CD14-positive monocyte (primary cell): ENCODE measurements around the gene GALNT14. TPM values are rescaled to one million over a fixed set of nuclear protein-coding genes. Genes with fewer than 3 reads are reported as not detected.

Experiments
- DNase-seq, 3 donors: peaks; one replicate each; pipeline ENCODE4 v3.0.0-alpha.2; 2011 to 2022
- H2AFZ ChIP-seq: 2 replicates; pipeline ENCODE4 v1.6.0; 2012; ENCODE audit warnings: mild to moderate bottlenecking, low read depth, low read length, inconsistent platforms; ENCODE audit not compliant: insufficient read depth, poor library complexity, severe bottlenecking
- H3K27ac ChIP-seq, 2 donors: 1 replicate in 1 of 2; 2 replicates in 1 of 2; pipeline ENCODE4 v1.5.1; 2012 to 2013; ENCODE audit warnings: low read length in 2 of 2, control low read depth in 1 of 2, inconsistent platforms in 1 of 2, low read depth in 1 of 2, mild to moderate bottlenecking in 1 of 2
- H3K27me3 ChIP-seq, 2 donors: one replicate each; pipeline versions ENCODE4 v1.6.0 to v1.6.1; 2011 to 2013; ENCODE audit warnings: low read length in 2 of 2; ENCODE audit not compliant: control insufficient read depth in 2 of 2, insufficient read depth in 2 of 2
- H3K36me3 ChIP-seq, 2 donors: replicated peaks in 1 of 2; 1 replicate in 1 of 2; 2 replicates in 1 of 2; pipeline versions ENCODE4 v1.5.1 to v1.6.1; 2012 to 2013; ENCODE audit warnings: low read length in 2 of 2, control low read depth in 1 of 2, inconsistent platforms in 1 of 2, mild to moderate bottlenecking in 1 of 2; ENCODE audit not compliant: insufficient read depth in 2 of 2, control insufficient read depth in 1 of 2
- H3K4me1 ChIP-seq, 2 donors: 1 replicate in 1 of 2; 2 replicates in 1 of 2; pipeline versions ENCODE4 v1.5.1 to v1.6.1; 2012 to 2013; ENCODE audit warnings: low read length in 2 of 2, control low read depth in 1 of 2, inconsistent platforms in 1 of 2, mild to moderate bottlenecking in 1 of 2, moderate library complexity in 1 of 2; ENCODE audit not compliant: insufficient read depth in 2 of 2, control insufficient read depth in 1 of 2
- H3K4me2 ChIP-seq: replicated peaks from 2 replicates; pipeline ENCODE3; 2012; ENCODE audit warnings: low read length, moderate library complexity, mild to moderate bottlenecking; ENCODE audit not compliant: poor library complexity, severe bottlenecking; ENCODE audit errors: extremely low read depth
- H3K4me3 ChIP-seq, 3 experiments: fragments of 200-600 bp in 1 of 3; sonication (generic) in 1 of 3; replicated peaks in 1 of 3; 1 replicate in 2 of 3; 2 replicates in 1 of 3; pipeline ENCODE4 v1.5.1; 2011 to 2013; ENCODE audit warnings: low read length in 3 of 3, mild to moderate bottlenecking in 3 of 3, control low read depth in 2 of 3, low read depth in 2 of 3, inconsistent platforms in 1 of 3, moderate library complexity in 1 of 3
- H3K79me2 ChIP-seq: 2 replicates; pipeline ENCODE4 v1.6.0; 2012; ENCODE audit warnings: mild to moderate bottlenecking, control low read depth, inconsistent platforms, low read length, moderate library complexity; ENCODE audit not compliant: insufficient read depth
- H3K9ac ChIP-seq: 2 replicates; pipeline ENCODE4 v1.6.0; 2017; ENCODE audit warnings: low read length, mild to moderate bottlenecking; ENCODE audit not compliant: insufficient read depth, poor library complexity, severe bottlenecking
- H3K9me3 ChIP-seq, 2 donors: replicated peaks in 1 of 2; 1 replicate in 1 of 2; 2 replicates in 1 of 2; pipeline versions ENCODE4 v1.5.1 to v1.6.1; 2012 to 2013; ENCODE audit warnings: low read length in 2 of 2, control low read depth in 1 of 2; ENCODE audit not compliant: control insufficient read depth in 1 of 2, insufficient read depth in 1 of 2
- H4K20me1 ChIP-seq: 2 replicates; pipeline ENCODE4 v1.6.0; 2012; ENCODE audit warnings: mild to moderate bottlenecking, low read length, control low read depth, moderate library complexity; ENCODE audit not compliant: insufficient read depth
- H3K27ac Mint-ChIP-seq, 7 donors: one replicate each; pipeline ENCODE4 v1.8.0; 2020; ENCODE audit warnings: mild to moderate bottlenecking in 7 of 7, mixed read lengths in 7 of 7, moderate library complexity in 6 of 7, inconsistent platforms in 2 of 7
- H3K27me3 Mint-ChIP-seq, 3 donors: one replicate each; pipeline ENCODE4 v1.8.0; 2021 to 2022; ENCODE audit warnings: low read depth in 3 of 3, mild to moderate bottlenecking in 3 of 3, mixed read lengths in 3 of 3, moderate library complexity in 3 of 3, inconsistent platforms in 1 of 3
- H3K36me3 Mint-ChIP-seq, 2 donors: one replicate each; pipeline ENCODE4 v1.8.0; 2020; ENCODE audit warnings: mixed read lengths in 2 of 2, inconsistent platforms in 1 of 2, mild to moderate bottlenecking in 1 of 2
- H3K4me1 Mint-ChIP-seq: one replicate; pipeline ENCODE4 v1.8.0; 2020; ENCODE audit warnings: mild to moderate bottlenecking, mixed read lengths
- H3K4me3 Mint-ChIP-seq, 2 donors: one replicate each; pipeline ENCODE4 v1.8.0; 2020; ENCODE audit warnings: mild to moderate bottlenecking in 2 of 2, mixed read lengths in 2 of 2, moderate library complexity in 1 of 2
- H3K9me3 Mint-ChIP-seq, 7 donors: one replicate each; pipeline ENCODE4 v1.8.0; 2020 to 2022; ENCODE audit warnings: mixed read lengths in 7 of 7, mild to moderate bottlenecking in 6 of 7, moderate library complexity in 6 of 7, inconsistent platforms in 2 of 7
- CTCF ChIP-seq: fragments of 200-600 bp; IDR thresholded peaks from one replicate; pipeline ENCODE4 v1.8.0; 2022; ENCODE audit warnings: antibody characterized with exemption, mild to moderate bottlenecking
- WGBS: methylation state at CpG from one replicate; pipeline ENCODE4 v1.1.5; 2013; ENCODE audit warnings: missing lambda C conversion rate; ENCODE audit not compliant: insufficient coverage; 5-methylcytosine and 5-hydroxymethylcytosine counted together
- intact Hi-C, 2 donors: fragments of 100-400 bp; cut with micrococcal nuclease; formaldehyde crosslinking; loops; one replicate each; pipeline versions ENCODE4 v1.15.0 to v1.15.1; 2023
- polyA plus RNA-seq, 3 donors: library from polyadenylated mRNA; depleted of rRNA in 1 of 3; unstranded in 2 of 3; stranded (reverse) in 1 of 3; fragments of 300-500 nt in 2 of 3; fragments of >200 nt in 1 of 3; fragmentation: Illumina TruSeq in 2 of 3; gene quantifications; 1 replicate in 2 of 3; 2 replicates in 1 of 3; pipeline ENCODE4 v1.2.3, GENCODE V29; 2012 to 2021

GALNT14 gene
- polyA plus RNA-seq, 3 donors = 0.33 TPM; not detected in 2

GRCh38 chr2:31066086-31066485 is 72.2 kb downstream of the GALNT14 start:
- Histone ChIP-seq H2AFZ (no peak overlapping the region), H3K4me1 (no peaks in the 10 kb centered on the region), H3K27me3 (no peaks in the 10 kb centered on the region), H3K9me3 (no peaks in the 10 kb centered on the region), H3K27ac (no peak overlapping the region), H3K79me2 (no peaks in the 10 kb centered on the region), H3K9ac (no peak overlapping the region), H3K4me2 (no peak overlapping the region), H3K4me3 (no peak overlapping the region), H4K20me1 (no peaks in the 10 kb centered on the region), H3K36me3 (no peaks in the 10 kb centered on the region)
- TF ChIP-seq CTCF = no peak
- Mint-ChIP-seq H3K36me3 (no peaks in the 10 kb centered on the region), H3K4me1 (no peaks in the 10 kb centered on the region), H3K27me3 (no peaks in the 10 kb centered on the region), H3K27ac (no peak overlapping the region), H3K9me3 (peaks cover 0 to 7% (median 2%) of the 10 kb centered on the region in 7 donors), H3K4me3 (no peak overlapping the region)
- no peak for DNase-seq
- intact Hi-C loops = no loop called here
- WGBS = 97% methylated on average over 5 of the region's 9 CpGs

GRCh38 chr2:31065356-31065755 is 72.9 kb downstream of the GALNT14 start:
- no peak overlapping the region for H3K4me2 ChIP-seq
- H3K4me3 Mint-ChIP-seq = no peak overlapping the region
- no peak for TF ChIP-seq CTCF
- peaks cover 0 to 8% (median 2%) of the 10 kb centered on the region in 7 donors for H3K9me3 Mint-ChIP-seq
- H3K27me3 ChIP-seq = no peaks in the 10 kb centered on the region
- WGBS = 90% methylated on average over 4 of the region's 5 CpGs
- H3K27ac ChIP-seq = no peak overlapping the region
- peaks cover 0 to 1% (median 0%) of the 10 kb centered on the region in 3 donors for H3K27me3 Mint-ChIP-seq
- no peaks in the 10 kb centered on the region for H3K79me2 ChIP-seq
- H3K36me3 ChIP-seq = no peaks in the 10 kb centered on the region
- no peaks in the 10 kb centered on the region for H3K4me1 ChIP-seq
- no peaks in the 10 kb centered on the region for H3K9me3 ChIP-seq
- H3K4me3 ChIP-seq = no peak overlapping the region
- no peak overlapping the region for H3K27ac Mint-ChIP-seq
- H3K36me3 Mint-ChIP-seq = no peaks in the 10 kb centered on the region
- DNase-seq = no peak
- no peaks in the 10 kb centered on the region for H3K4me1 Mint-ChIP-seq
- no peaks in the 10 kb centered on the region for H4K20me1 ChIP-seq
- intact Hi-C loops = no loop called here
- H2AFZ ChIP-seq = no peak overlapping the region
- no peak overlapping the region for H3K9ac ChIP-seq
